K562 (cell line): ENCODE results near the gene HDAC7. TPM values are rescaled to one million over a fixed set of nuclear protein-coding genes. Genes with fewer than 3 reads are reported as not detected.

Source experiments
- BACH1 ChIP-seq: fragments of 200-800 bp; sonication (Bioruptor generic); IDR thresholded peaks from 2 replicates; pipeline ENCODE4 v1.6.1; 2016; ENCODE audit warnings: missing genetic modification characterization, missing compliant biosample characterization
- BHLHE40 ChIP-seq: IDR thresholded peaks from 2 replicates; pipeline ENCODE4 v1.6.1; 2011; ENCODE audit warnings: low read length, improper control_type of control experiment
- CXXC5 ChIP-seq: fragments of 250-450 bp; sonication (Bioruptor Pico); IDR thresholded peaks from 2 replicates; pipeline ENCODE4 v1.8.0; 2022; ENCODE audit warnings: inconsistent platforms, mild to moderate bottlenecking, moderate library complexity
- DPF2 ChIP-seq: fragments of 450-650 bp; IDR thresholded peaks from 2 replicates; pipeline ENCODE4 v1.6.1; 2016
- EP400 ChIP-seq: fragments of 450-650 bp; IDR thresholded peaks from 2 replicates; pipeline ENCODE4 v1.6.1; 2017; ENCODE audit warnings: antibody characterized with exemption, mild to moderate bottlenecking, moderate library complexity
- ETV1 ChIP-seq: fragments of 450-650 bp; conservative IDR thresholded peaks from 2 replicates; pipeline ENCODE4 v1.6.1; 2016; ENCODE audit warnings: missing genetic modification characterization, control low read depth, low read depth, missing compliant biosample characterization
- FIP1L1 ChIP-seq: fragments of 200-400 bp; formaldehyde crosslinking; IDR thresholded peaks from 2 replicates; pipeline ENCODE4 v1.6.1; 2018; ENCODE audit warnings: mild to moderate bottlenecking, low read depth, low read length; ENCODE audit not compliant: poor library complexity, severe bottlenecking
- GATAD2A ChIP-seq: fragments of 450-650 bp; IDR thresholded peaks from 2 replicates; pipeline ENCODE4 v1.6.1; 2017
- HLTF ChIP-seq: fragments of 450-650 bp; IDR thresholded peaks from 2 replicates; pipeline ENCODE4 v1.6.1; 2016
- HNRNPUL1 ChIP-seq: fragments of 200-400 bp; formaldehyde crosslinking; IDR thresholded peaks from 2 replicates; pipeline ENCODE4 v1.6.1; 2017; ENCODE audit warnings: low read length
- L3MBTL2 ChIP-seq: fragments of 450-650 bp; IDR thresholded peaks from 2 replicates; pipeline ENCODE4 v1.6.1; 2016; ENCODE audit warnings: mild to moderate bottlenecking, moderate library complexity
- MED1 ChIP-seq: sonication (generic); formaldehyde crosslinking; IDR thresholded peaks from 2 replicates; pipeline ENCODE4 v1.8.1; 2023; ENCODE audit warnings: missing genetic modification reagents, borderline replicate concordance
- NBN ChIP-seq: fragments of 450-650 bp; IDR thresholded peaks from 2 replicates; pipeline ENCODE4 v1.6.1; 2016; ENCODE audit warnings: low read depth, mild to moderate bottlenecking
- PHF8 ChIP-seq: fragments of 200-600 bp; sonication (generic); IDR thresholded peaks from 2 replicates; pipeline ENCODE4 v1.6.1; 2012; ENCODE audit warnings: mixed run types, mild to moderate bottlenecking, inconsistent platforms, low read length, moderate library complexity, borderline replicate concordance
- PREB ChIP-seq: sonication (generic); formaldehyde crosslinking; IDR thresholded peaks from 2 replicates; pipeline ENCODE4 v1.8.1; 2023; ENCODE audit warnings: mild to moderate bottlenecking, missing genetic modification reagents
- RBM34 ChIP-seq: fragments of 200-400 bp; formaldehyde crosslinking; IDR thresholded peaks from 2 replicates; pipeline ENCODE4 v1.6.1; 2018; ENCODE audit warnings: low read length, borderline replicate concordance; ENCODE audit not compliant: insufficient read depth
- RNF2 ChIP-seq: sonication (generic); IDR thresholded peaks from 2 replicates; pipeline ENCODE4 v1.6.1; 2016
- SIN3B ChIP-seq: fragments of 450-650 bp; IDR thresholded peaks from 2 replicates; pipeline ENCODE4 v1.6.1; 2017; ENCODE audit warnings: low read depth, mild to moderate bottlenecking, moderate library complexity
- TCFL5 ChIP-seq: fragments of 250-450 bp; sonication (Bioruptor Pico); conservative IDR thresholded peaks from 2 replicates; pipeline ENCODE4 v1.6.1; 2021; ENCODE audit warnings: mild to moderate bottlenecking, moderate library complexity, matching md5 sums
- ZFP91 ChIP-seq: sonication (generic); formaldehyde crosslinking; IDR thresholded peaks from 2 replicates; pipeline ENCODE4 v1.8.0; 2022; ENCODE audit warnings: mild to moderate bottlenecking, missing genetic modification reagents
- ZNF124 ChIP-seq: sonication (generic); formaldehyde crosslinking; IDR thresholded peaks from 2 replicates; pipeline ENCODE4 v1.8.1; 2022; ENCODE audit warnings: missing genetic modification reagents
- ZNF24 ChIP-seq: fragments of 450-650 bp; IDR thresholded peaks from 2 replicates; pipeline ENCODE4 v1.6.1; 2016
- ZNF518B ChIP-seq: fragments of 250-450 bp; sonication (Bioruptor Pico); IDR thresholded peaks from 2 replicates; pipeline ENCODE4 v1.5.0; 2021; ENCODE audit warnings: mild to moderate bottlenecking, moderate library complexity
- ZSCAN29 ChIP-seq: fragments of 450-650 bp; IDR thresholded peaks from 2 replicates; pipeline ENCODE4 v1.6.1; 2017
- polyA plus RNA-seq, 8 experiments: library from polyadenylated mRNA; depleted of rRNA in 4 of 8; stranded (reverse) in 5 of 8; unstranded in 3 of 8; fragments of >200 nt; fragmentation: Nextera tagmentation in 2 of 8; fragmentation: Illumina TruSeq in 1 of 8; extraction: Ambion mirVana in 2 of 8; extraction: Trizol in 1 of 8; gene quantifications; 2 replicates each; pipeline versions ENCODE4 v1.2.1 to v1.2.3, GENCODE V29; 2011 to 2014; ENCODE audit warnings: inconsistent platforms in 1 of 8, missing spikeins in 1 of 8
- total RNA-seq, 7 experiments: library from RNA; depleted of rRNA in 6 of 7; stranded (reverse); fragments of >200 nt in 6 of 7; fragmentation: Illumina TruSeq in 2 of 7; extraction: Trizol in 2 of 7; gene quantifications; 2 replicates each; pipeline versions ENCODE4 v1.2.1 to v1.2.3, GENCODE V29; 2011 to 2021; ENCODE audit warnings: low replicate concordance in 1 of 7

Gene HDAC7
- total and polyA plus RNA-seq, 9 of the 15 experiments (the other 6 are each of a cell fraction or from before 2014, with no cell fraction given), result 2.5 to 129 (median 31.1) TPM

- TF ChIP-seq ETV1 (tag) (peak; percentile 48; the same call in 1 of the 2 replicates), SIN3B (no peak), CXXC5 (CRISPR knock-in tag) (peak; percentile 39), RNF2 (peak; percentile 78), ZSCAN29 (no peak), RBM34 (no peak), PREB (CRISPR knock-in tag) (no peak), ZNF518B (no peak), FIP1L1 (no peak), PHF8 (no peak), NBN (0 out of 2 replicates have a peak, but pooled peaks have one; percentile 62), ZNF124 (CRISPR knock-in tag) (no peak), L3MBTL2 (peak; percentile 43; the same call in 1 of the 2 replicates), DPF2 (peak; percentile 89), EP400 (no peak), GATAD2A (peak; percentile 93; the same call in 1 of the 2 replicates), BACH1 (tag) (no peak), HNRNPUL1 (no peak), ZFP91 (CRISPR knock-in tag) (no peak), BHLHE40 (peak; percentile 79), ZNF24 (no peak), HLTF (0 out of 2 replicates have a peak, but pooled peaks have one; percentile 40), TCFL5 (CRISPR knock-in tag) (no peak), MED1 (CRISPR knock-in tag) (no peak)
Observed at GRCh38 chr12:47777741-47778558, 41.8 kb downstream of the HDAC7 start (continued).
